Measurements from ENCODE around the gene SLC35F1. TPM values are rescaled to one million over a fixed set of nuclear protein-coding genes. Genes with fewer than 3 reads are reported as not detected.

SLC35F1 gene
- total RNA-seq, 4 donors from 2014 or later = 0.08 to 0.57 (median 0.09) TPM

- no peak overlapping the region for H3K27ac ChIP-seq
- H3K9me3 ChIP-seq = no peaks in the 10 kb centered on the region
- no peak overlapping the region for H3K4me3 ChIP-seq
- 82 to 89% methylated on average over 2 of the region's 2 CpGs for WGBS, 2 donors
- H3K27me3 ChIP-seq = no peaks in the 10 kb centered on the region
- TF ChIP-seq CTCF (IDR thresholded peaks at IDR 0.05) = no peak
- no peak for TF ChIP-seq POLR2A (IDR thresholded peaks at IDR 0.05)
- intact Hi-C loops (cut with DNase I) = no loop called here
- peaks cover 0 to 3% (median 0%) of the 10 kb centered on the region in 3 donors for H3K4me1 ChIP-seq
- H3K36me3 ChIP-seq = no peaks in the 10 kb centered on the region
- no peak for DNase-seq
These were observed 241.5 kb downstream of the SLC35F1 start for GRCh38 chr6:118148561-118148960.

- intact Hi-C loops (cut with DNase I) = no loop called here
- no peak for TF ChIP-seq CTCF (IDR thresholded peaks at IDR 0.05)
- Histone ChIP-seq H3K9me3 (no peaks in the 10 kb centered on the region), H3K4me1 (no peaks in the 10 kb centered on the region), H3K27ac (no peak overlapping the region), H3K27me3 (no peaks in the 10 kb centered on the region), H3K4me3 (no peak overlapping the region), H3K36me3 (no peaks in the 10 kb centered on the region)
- no peak for DNase-seq
These were observed 245.5 kb downstream of the SLC35F1 start for GRCh38 chr6:118152524-118152923.

- H3K4me3 ChIP-seq = no peak overlapping the region
- H3K27ac ChIP-seq = no peak overlapping the region
- H3K27me3 ChIP-seq = no peaks in the 10 kb centered on the region
- no peak for DNase-seq
- intact Hi-C loops (cut with DNase I) = no loop called here
- WGBS, 2 donors = 75 to 81% methylated on average over 1 of the region's 1 CpG
- TF ChIP-seq POLR2A (IDR thresholded peaks at IDR 0.05) (no peak), CTCF (IDR thresholded peaks at IDR 0.05) (no peak)
- no peaks in the 10 kb centered on the region for H3K4me1 ChIP-seq
- H3K9me3 ChIP-seq = no peaks in the 10 kb centered on the region
- H3K36me3 ChIP-seq = no peaks in the 10 kb centered on the region
These were observed 254.3 kb downstream of the SLC35F1 start for GRCh38 chr6:118161343-118161742.

- WGBS, 2 donors = 64 to 92% methylated on average over 1 of the region's 1 CpG
- Histone ChIP-seq H3K36me3 (no peaks in the 10 kb centered on the region), H3K9me3 (no peaks in the 10 kb centered on the region), H3K4me3 (no peak overlapping the region), H3K27ac (no peak overlapping the region), H3K4me1 (no peaks in the 10 kb centered on the region), H3K27me3 (no peaks in the 10 kb centered on the region)
- no peak for DNase-seq
- intact Hi-C loops (cut with DNase I) = no loop called here
- no peak for TF ChIP-seq POLR2A (IDR thresholded peaks at IDR 0.05)
- TF ChIP-seq CTCF (IDR thresholded peaks at IDR 0.05) = no peak
These were observed 256.5 kb downstream of the SLC35F1 start for GRCh38 chr6:118163542-118163941.

GRCh38 chr6:118165500-118165899 lies 258.4 kb downstream of the SLC35F1 start:
- H3K4me3 ChIP-seq = no peak overlapping the region
- intact Hi-C loops (cut with DNase I) = no loop called here
- no peaks in the 10 kb centered on the region for H3K36me3 ChIP-seq
- H3K27ac ChIP-seq = no peak overlapping the region
- no peak for DNase-seq
- 88 to 92% methylated on average over 1 of the region's 1 CpG for WGBS, 2 donors
- no peak for TF ChIP-seq POLR2A (IDR thresholded peaks at IDR 0.05)
- TF ChIP-seq CTCF (IDR thresholded peaks at IDR 0.05) = no peak
- no peaks in the 10 kb centered on the region for H3K4me1 ChIP-seq
- no peaks in the 10 kb centered on the region for H3K9me3 ChIP-seq
- no peaks in the 10 kb centered on the region for H3K27me3 ChIP-seq
